Measurements from ENCODE around the gene KIR2DL1.
"Not testable (repeated sequence)": the region's sequence is repeated elsewhere in the genome, so short reads cannot be mapped to it uniquely, and the experiment has no call there.

KIR2DL1 gene

GRCh38 chr19:54771018-54771960 is 1.7 kb downstream of the KIR2DL1 start:
- DNase-seq (ENCODE audit: low read depth), result not testable (repeated sequence)

- not testable (repeated sequence) for DNase-seq (ENCODE audit: low read depth)
These were observed 3.1 kb downstream of the KIR2DL1 start for GRCh38 chr19:54772666-54773065.

- not testable (repeated sequence) for DNase-seq (ENCODE audit: low read depth)
These were observed 5.7 kb downstream of the KIR2DL1 start for GRCh38 chr19:54775095-54775815.

- DNase-seq (ENCODE audit: low read depth), result not testable (repeated sequence)
These were observed 6.2 kb downstream of the KIR2DL1 start for GRCh38 chr19:54775830-54776229.

- not testable (repeated sequence) for DNase-seq (ENCODE audit: low read depth)
These were observed 8.3 kb downstream of the KIR2DL1 start for GRCh38 chr19:54777851-54778250.

- DNase-seq (ENCODE audit: low read depth), result not testable (repeated sequence)
These were observed 9.3 kb downstream of the KIR2DL1 start for GRCh38 chr19:54778896-54779295.

- DNase-seq (ENCODE audit: low read depth), result not testable (repeated sequence)
These were observed 13.3 kb downstream of the KIR2DL1 start for GRCh38 chr19:54782916-54783315.

- DNase-seq (ENCODE audit: low read depth), result not testable (repeated sequence)
These were observed 16.6 kb downstream of the KIR2DL1 start for GRCh38 chr19:54786091-54786723.

GRCh38 chr19:54788154-54788553 is 18.6 kb downstream of the KIR2DL1 start:
- not testable (repeated sequence) for DNase-seq (ENCODE audit: low read depth)

GRCh38 chr19:54790711-54791110 is 21.1 kb downstream of the KIR2DL1 start:
- no peak for DNase-seq (ENCODE audit: low read depth)

- DNase-seq (ENCODE audit: low read depth), result no peak
These were observed 21.9 kb downstream of the KIR2DL1 start for GRCh38 chr19:54791476-54791875.

GRCh38 chr19:54792814-54793213 is 23.2 kb downstream of the KIR2DL1 start:
- no peak for DNase-seq (ENCODE audit: low read depth)

- DNase-seq (ENCODE audit: low read depth), result no peak
These were observed 26.2 kb downstream of the KIR2DL1 start for GRCh38 chr19:54795758-54796157.

- DNase-seq (ENCODE audit: low read depth), result no peak
These were observed 33.8 kb downstream of the KIR2DL1 start, which contains the start of gene KIR2DL4 for GRCh38 chr19:54803410-54803809. Gene KIR2DL4, plus strand, starts transcription at chr19:54803610. Its CDS starts 42 bp downstream, at chr19:54803652.

GRCh38 chr19:54804101-54804500 is 34.5 kb downstream of the KIR2DL1 start:
- no peak for DNase-seq (ENCODE audit: low read depth)

- DNase-seq (ENCODE audit: low read depth), result no peak
These were observed 35.0 kb downstream of the KIR2DL1 start for GRCh38 chr19:54804571-54804970.

- DNase-seq (ENCODE audit: low read depth), result no peak
These were observed 36.3 kb downstream of the KIR2DL1 start for GRCh38 chr19:54805665-54806515.

GRCh38 chr19:54806516-54806838 is 36.9 kb downstream of the KIR2DL1 start:
- DNase-seq (ENCODE audit: low read depth), result no peak

- not testable (repeated sequence) for DNase-seq (ENCODE audit: low read depth)
These were observed 45.0 kb downstream of the KIR2DL1 start for GRCh38 chr19:54814571-54814970.

- DNase-seq (ENCODE audit: low read depth), result not testable (repeated sequence)
These were observed 46.7 kb downstream of the KIR2DL1 start, which contains the start of gene KIR3DL1 for GRCh38 chr19:54816251-54816650. Gene KIR3DL1, plus strand, starts transcription at chr19:54816468.
